SK-N-SH treated with all-trans-retinoic acid at 6 μM for 48 hours (cell line): Measurements from ENCODE around the gene HMX1.

Source experiments
- ZFP30 ChIP-seq: fragments of 450-650 bp; formaldehyde crosslinking; IDR thresholded peaks from 2 replicates; pipeline ENCODE4 v1.5.0; 2022; ENCODE audit warnings: mild to moderate bottlenecking, moderate library complexity
- ZNF70 ChIP-seq: fragments of 450-650 bp; formaldehyde crosslinking; IDR thresholded peaks from 2 replicates; pipeline ENCODE4 v1.5.0; 2020; ENCODE audit warnings: mild to moderate bottlenecking, moderate library complexity
- TF ChIP-seq, protein P1 (sequence below): fragments of 250-450 bp; sonication (Bioruptor Pico); IDR thresholded peaks from 2 replicates; pipeline ENCODE4 v1.5.0; 2020; ENCODE audit warnings: mild to moderate bottlenecking, moderate library complexity
- TF ChIP-seq, protein P2 (sequence below): fragments of 250-450 bp; sonication (Bioruptor Pico); IDR thresholded peaks from 2 replicates; pipeline ENCODE4 v1.8.0; 2020; ENCODE audit warnings: mild to moderate bottlenecking, moderate library complexity, borderline replicate concordance
- TF ChIP-seq, protein P3 (sequence below): fragments of 250-450 bp; sonication (Bioruptor Pico); IDR thresholded peaks from 2 replicates; pipeline ENCODE4 v1.5.1; 2020; ENCODE audit warnings: low read depth, mild to moderate bottlenecking, moderate library complexity

DNA sequence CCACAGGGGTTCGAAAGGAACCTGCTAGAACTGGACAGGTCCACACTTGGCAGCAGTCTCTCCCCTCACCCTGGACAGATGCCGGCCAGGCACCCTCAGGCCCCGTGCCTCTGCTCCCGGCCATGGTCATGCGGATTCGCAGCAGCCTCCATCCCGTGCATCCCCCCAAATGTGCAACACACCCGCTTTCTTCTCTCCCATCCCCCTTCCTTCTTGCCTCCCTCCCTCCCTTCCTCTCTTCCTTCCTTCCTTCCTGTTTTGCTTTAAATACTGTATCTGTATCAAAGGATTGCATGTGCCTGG is 35.0 kb upstream of the HMX1 start:
- TF ChIP-seq ZFP30 (CRISPR knock-in tag) (no peak), ZNF70 (CRISPR knock-in tag) (no peak)
- TF ChIP-seq, protein P1, sequence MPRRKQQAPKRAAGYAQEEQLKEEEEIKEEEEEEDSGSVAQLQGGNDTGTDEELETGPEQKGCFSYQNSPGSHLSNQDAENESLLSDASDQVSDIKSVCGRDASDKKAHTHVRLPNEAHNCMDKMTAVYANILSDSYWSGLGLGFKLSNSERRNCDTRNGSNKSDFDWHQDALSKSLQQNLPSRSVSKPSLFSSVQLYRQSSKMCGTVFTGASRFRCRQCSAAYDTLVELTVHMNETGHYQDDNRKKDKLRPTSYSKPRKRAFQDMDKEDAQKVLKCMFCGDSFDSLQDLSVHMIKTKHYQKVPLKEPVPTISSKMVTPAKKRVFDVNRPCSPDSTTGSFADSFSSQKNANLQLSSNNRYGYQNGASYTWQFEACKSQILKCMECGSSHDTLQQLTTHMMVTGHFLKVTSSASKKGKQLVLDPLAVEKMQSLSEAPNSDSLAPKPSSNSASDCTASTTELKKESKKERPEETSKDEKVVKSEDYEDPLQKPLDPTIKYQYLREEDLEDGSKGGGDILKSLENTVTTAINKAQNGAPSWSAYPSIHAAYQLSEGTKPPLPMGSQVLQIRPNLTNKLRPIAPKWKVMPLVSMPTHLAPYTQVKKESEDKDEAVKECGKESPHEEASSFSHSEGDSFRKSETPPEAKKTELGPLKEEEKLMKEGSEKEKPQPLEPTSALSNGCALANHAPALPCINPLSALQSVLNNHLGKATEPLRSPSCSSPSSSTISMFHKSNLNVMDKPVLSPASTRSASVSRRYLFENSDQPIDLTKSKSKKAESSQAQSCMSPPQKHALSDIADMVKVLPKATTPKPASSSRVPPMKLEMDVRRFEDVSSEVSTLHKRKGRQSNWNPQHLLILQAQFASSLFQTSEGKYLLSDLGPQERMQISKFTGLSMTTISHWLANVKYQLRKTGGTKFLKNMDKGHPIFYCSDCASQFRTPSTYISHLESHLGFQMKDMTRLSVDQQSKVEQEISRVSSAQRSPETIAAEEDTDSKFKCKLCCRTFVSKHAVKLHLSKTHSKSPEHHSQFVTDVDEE = no peak
- TF ChIP-seq, protein P2, sequence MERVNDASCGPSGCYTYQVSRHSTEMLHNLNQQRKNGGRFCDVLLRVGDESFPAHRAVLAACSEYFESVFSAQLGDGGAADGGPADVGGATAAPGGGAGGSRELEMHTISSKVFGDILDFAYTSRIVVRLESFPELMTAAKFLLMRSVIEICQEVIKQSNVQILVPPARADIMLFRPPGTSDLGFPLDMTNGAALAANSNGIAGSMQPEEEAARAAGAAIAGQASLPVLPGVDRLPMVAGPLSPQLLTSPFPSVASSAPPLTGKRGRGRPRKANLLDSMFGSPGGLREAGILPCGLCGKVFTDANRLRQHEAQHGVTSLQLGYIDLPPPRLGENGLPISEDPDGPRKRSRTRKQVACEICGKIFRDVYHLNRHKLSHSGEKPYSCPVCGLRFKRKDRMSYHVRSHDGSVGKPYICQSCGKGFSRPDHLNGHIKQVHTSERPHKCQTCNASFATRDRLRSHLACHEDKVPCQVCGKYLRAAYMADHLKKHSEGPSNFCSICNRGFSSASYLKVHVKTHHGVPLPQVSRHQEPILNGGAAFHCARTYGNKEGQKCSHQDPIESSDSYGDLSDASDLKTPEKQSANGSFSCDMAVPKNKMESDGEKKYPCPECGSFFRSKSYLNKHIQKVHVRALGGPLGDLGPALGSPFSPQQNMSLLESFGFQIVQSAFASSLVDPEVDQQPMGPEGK (CRISPR knock-in tag) = no peak
- TF ChIP-seq, protein P3, sequence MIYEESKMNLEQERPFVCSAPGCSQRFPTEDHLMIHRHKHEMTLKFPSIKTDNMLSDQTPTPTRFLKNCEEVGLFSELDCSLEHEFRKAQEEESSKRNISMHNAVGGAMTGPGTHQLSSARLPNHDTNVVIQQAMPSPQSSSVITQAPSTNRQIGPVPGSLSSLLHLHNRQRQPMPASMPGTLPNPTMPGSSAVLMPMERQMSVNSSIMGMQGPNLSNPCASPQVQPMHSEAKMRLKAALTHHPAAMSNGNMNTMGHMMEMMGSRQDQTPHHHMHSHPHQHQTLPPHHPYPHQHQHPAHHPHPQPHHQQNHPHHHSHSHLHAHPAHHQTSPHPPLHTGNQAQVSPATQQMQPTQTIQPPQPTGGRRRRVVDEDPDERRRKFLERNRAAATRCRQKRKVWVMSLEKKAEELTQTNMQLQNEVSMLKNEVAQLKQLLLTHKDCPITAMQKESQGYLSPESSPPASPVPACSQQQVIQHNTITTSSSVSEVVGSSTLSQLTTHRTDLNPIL = no peak
